ENCODE measurements around the gene CHRNA3. TPM values are rescaled to one million over a fixed set of nuclear protein-coding genes. Genes with fewer than 3 reads are reported as not detected.

Gene CHRNA3
- total RNA-seq, 1 donor from 2014 or later: 4.0 TPM

GRCh38 chr15:78573416-78573815 is 47.4 kb downstream of the CHRNA3 start:
- Mint-ChIP-seq H3K4me1 (peaks cover 2% of the 10 kb centered on the region), H3K4me3 (no peak overlapping the region), H3K27ac (no peak overlapping the region), H3K27me3 (ENCODE audit: low read depth) (no peaks in the 10 kb centered on the region), H3K36me3 (no peaks in the 10 kb centered on the region), H3K9me3 (no peaks in the 10 kb centered on the region)
- TF ChIP-seq CTCF (IDR thresholded peaks at IDR 0.05; ENCODE audit: unreplicated experiment): no peak
- DNase-seq (ENCODE audit: low spot score in 2 of 2, unreplicated experiment in 2 of 2): no peak

GRCh38 chr15:78571382-78571781 is 49.4 kb downstream of the CHRNA3 start:
- Mint-ChIP-seq H3K27me3 (ENCODE audit: low read depth) (peaks cover 9% of the 10 kb centered on the region), H3K9me3 (no peaks in the 10 kb centered on the region), H3K4me1 (peaks cover 8% of the 10 kb centered on the region), H3K36me3 (no peaks in the 10 kb centered on the region), H3K27ac (no peak overlapping the region), H3K4me3 (no peak overlapping the region)
- no peak for DNase-seq (ENCODE audit: low spot score in 2 of 2, unreplicated experiment in 2 of 2)
- TF ChIP-seq CTCF (IDR thresholded peaks at IDR 0.05; ENCODE audit: unreplicated experiment): no peak

GRCh38 chr15:78570710-78571109 is 50.1 kb downstream of the CHRNA3 start:
- TF ChIP-seq CTCF (IDR thresholded peaks at IDR 0.05; ENCODE audit: unreplicated experiment): no peak
- Mint-ChIP-seq H3K36me3 (no peaks in the 10 kb centered on the region), H3K4me3 (no peak overlapping the region), H3K27ac (no peak overlapping the region), H3K9me3 (no peaks in the 10 kb centered on the region), H3K27me3 (ENCODE audit: low read depth) (peaks cover 11% of the 10 kb centered on the region), H3K4me1 (peaks cover 11% of the 10 kb centered on the region)
- no peak for DNase-seq (ENCODE audit: low spot score in 2 of 2, unreplicated experiment in 2 of 2)

DNA sequence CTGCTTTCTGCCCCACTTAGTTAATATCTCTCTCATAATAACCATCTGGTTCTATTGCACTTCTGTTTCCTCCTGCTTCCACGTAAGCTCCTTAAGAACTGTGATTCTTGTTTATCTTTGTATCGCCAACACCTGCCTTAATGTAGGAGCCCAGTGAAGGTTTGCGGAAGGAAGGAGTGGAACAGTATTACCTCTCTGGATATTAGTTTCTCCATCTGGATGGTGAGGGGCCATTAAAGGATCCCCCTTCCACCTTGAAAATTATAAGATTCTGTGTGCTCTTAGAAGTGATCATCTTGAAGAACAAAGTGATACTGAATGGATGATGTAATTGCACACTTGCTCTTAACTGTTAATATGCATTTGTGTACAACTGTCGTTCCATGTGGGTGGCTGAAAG is 53.3 kb downstream of the CHRNA3 start:
- DNase-seq (ENCODE audit: low spot score in 2 of 2, unreplicated experiment in 2 of 2): no peak
- Mint-ChIP-seq H3K27me3 (ENCODE audit: low read depth) (peaks cover 26% of the 10 kb centered on the region), H3K9me3 (no peaks in the 10 kb centered on the region), H3K27ac (no peak overlapping the region), H3K4me1 (peaks cover 11% of the 10 kb centered on the region), H3K4me3 (peak overlapping the region; percentile 4), H3K36me3 (no peaks in the 10 kb centered on the region)
- TF ChIP-seq CTCF (IDR thresholded peaks at IDR 0.05; ENCODE audit: unreplicated experiment): no peak

DNA sequence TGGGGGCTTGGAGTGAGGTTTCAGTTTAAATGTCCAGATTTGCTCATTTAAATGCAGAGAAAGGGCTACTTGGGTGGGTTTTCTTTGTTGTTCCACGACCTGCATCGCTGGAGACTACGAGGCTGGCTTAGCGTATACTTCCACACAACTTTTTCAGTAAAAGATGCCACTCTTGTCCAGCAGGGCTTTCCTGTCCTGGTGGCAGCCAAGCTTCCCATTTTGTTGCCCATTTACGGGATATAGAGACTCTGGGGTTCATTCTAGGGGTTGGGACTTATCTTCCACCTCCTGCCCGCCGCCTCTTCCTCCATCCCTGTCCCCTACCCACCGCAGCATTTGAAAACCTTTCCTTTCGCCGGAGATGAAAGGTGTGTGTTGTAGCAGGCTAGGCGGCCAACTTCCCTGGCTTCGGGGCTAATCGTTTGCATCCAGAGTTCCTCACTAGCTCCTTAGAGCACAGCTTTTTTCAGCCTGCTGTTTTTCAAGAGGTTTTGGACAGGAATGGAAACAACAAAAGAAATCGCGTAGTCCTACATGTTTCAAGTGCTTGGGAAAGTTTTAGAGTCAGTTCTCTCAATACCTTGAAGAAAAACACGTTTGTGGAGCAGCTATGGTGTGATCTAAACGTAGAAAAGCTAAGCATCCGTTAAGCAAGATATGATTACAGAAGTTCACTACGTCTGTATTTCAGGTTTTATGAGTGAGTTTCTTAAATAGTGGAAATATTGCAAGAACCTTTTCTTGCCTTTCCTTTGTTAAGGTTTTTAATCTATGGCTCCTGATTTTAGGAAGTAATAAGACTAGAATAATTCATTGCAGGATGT is 54.6 kb downstream of the CHRNA3 start:
- H3K4me3 Mint-ChIP-seq: peak overlapping the region; percentile 75
- peak; percentile 11 for TF ChIP-seq CTCF (IDR thresholded peaks at IDR 0.05; ENCODE audit: unreplicated experiment)
- H3K27me3 Mint-ChIP-seq (ENCODE audit: low read depth): peaks cover 34% of the 10 kb centered on the region
- peak overlapping the region; percentile 63 for H3K27ac Mint-ChIP-seq
- H3K36me3 Mint-ChIP-seq: no peaks in the 10 kb centered on the region
- peak in 1 of 2 experiments; percentile 44 for DNase-seq (ENCODE audit: low spot score in 2 of 2, unreplicated experiment in 2 of 2)
- no peaks in the 10 kb centered on the region for H3K9me3 Mint-ChIP-seq
- H3K4me1 Mint-ChIP-seq: peaks cover 10% of the 10 kb centered on the region

Measured in mesothelial cell of epicardium (in vitro differentiated cells).